GM21723 (cell line): ENCODE data around the gene INPP4B.

Source experiments
- ATAC-seq: cut with Tn5 transposase; IDR thresholded peaks from one replicate; pipeline ENCODE4 v1.9.1; 2021; ENCODE audit warnings: mild to moderate bottlenecking, moderate library complexity; ENCODE audit not compliant: unreplicated experiment

Gene INPP4B

GRCh38 chr4:142267101-142267500, 579.0 kb downstream of the INPP4B start:
- no peak for ATAC-seq

- ATAC-seq: no peak
These were observed 580.2 kb downstream of the INPP4B start for GRCh38 chr4:142265946-142266345.

DNA sequence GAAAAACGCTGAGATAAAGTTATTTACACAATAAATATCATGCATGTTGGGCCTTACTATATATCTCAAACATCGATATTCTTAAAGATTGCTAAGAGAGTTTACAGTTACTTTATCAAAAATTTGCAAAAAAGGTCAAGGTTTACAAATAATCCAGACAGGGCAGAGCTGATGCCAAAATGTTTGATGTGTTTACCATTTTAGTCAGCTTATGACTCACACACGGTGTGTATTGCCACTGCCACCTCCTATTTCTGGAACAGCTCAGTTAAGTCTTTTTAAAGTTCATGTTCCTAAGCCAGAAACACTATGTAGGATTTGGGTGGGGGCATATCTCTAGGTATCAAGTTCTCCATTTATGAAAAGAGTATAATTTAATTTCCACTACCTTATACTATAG, 580.6 kb downstream of the INPP4B start:
- ATAC-seq: no peak

DNA sequence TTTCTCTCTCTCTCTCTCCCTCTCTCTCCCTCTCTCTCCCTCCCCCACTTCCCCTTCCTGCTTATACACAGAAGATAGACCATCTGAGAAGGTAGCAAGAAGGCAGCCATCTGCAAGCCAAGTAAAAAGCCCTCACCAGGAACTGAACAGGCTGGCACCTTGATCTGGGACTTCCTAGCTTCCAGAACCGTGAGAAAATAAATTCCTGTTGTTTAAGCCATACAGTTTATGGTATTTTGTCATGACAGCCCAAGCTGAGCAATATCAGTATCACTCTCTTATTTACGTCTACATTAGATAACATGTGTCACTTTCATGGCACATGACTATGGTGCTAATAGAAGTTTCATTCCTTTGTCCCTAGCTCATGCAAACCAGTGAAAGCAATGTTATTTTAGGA, 581.1 kb downstream of the INPP4B start:
- ATAC-seq: no peak

DNA sequence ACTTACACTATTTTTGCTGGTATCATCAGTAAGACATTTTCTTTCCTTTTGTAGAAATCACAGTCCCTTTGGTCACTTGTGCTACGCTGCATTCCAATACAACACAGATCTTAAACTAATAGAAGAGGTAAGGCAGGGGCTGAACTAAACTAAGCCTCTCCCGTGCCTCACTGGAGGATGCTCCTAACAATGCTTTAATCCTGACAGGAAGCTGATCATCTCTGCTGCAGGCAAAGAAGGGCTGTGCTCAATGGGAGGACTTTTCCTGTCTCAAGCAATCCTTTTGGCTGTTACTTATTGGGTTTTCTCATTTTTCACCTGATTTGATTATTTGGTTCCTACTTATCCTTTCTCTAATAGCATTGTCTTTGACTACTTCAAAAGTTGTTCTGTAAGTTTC, 583.1 kb downstream of the INPP4B start:
- no peak for ATAC-seq

DNA sequence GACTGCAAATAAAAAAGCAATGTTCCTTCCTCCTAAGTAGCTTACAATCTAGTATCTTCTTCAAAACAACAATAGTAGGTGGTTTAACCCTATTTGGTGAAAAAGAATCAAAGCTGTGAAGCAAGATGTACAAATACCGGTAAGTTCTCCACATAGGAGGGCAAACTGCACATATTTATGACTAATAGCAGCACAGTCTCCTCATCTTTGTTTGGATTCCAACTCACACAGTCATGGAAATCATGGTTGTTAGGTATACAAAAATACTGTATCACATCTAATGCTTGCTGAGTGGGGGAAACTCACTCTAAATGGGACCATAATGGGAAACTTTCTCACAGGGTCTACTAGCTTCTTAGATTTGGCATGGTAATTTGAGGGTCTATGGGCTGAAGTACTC, 597.2 kb downstream of the INPP4B start:
- no peak for ATAC-seq

DNA sequence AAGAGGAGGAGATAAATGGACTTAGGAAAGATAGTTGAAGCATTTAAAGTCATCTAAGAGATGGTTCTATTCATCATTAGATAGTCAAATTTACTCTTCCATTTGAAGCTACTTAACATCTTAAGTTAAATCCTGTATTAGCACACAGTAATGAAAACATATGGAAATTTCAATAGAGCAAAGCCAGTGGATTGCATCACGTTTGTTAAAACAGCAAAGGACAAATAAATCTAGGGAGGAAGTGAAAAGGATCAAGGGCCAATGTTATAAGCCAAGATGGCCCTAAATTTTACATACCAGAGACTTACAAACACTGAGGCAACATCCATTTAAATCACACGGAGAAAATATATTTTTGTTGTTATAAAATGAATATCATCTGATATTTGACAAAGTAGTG, 602.8 kb downstream of the INPP4B start:
- no peak for ATAC-seq

GRCh38 chr4:142242156-142242555, 603.9 kb downstream of the INPP4B start:
- no peak for ATAC-seq

- no peak for ATAC-seq
These were observed 607.5 kb downstream of the INPP4B start for GRCh38 chr4:142238589-142238988.

DNA sequence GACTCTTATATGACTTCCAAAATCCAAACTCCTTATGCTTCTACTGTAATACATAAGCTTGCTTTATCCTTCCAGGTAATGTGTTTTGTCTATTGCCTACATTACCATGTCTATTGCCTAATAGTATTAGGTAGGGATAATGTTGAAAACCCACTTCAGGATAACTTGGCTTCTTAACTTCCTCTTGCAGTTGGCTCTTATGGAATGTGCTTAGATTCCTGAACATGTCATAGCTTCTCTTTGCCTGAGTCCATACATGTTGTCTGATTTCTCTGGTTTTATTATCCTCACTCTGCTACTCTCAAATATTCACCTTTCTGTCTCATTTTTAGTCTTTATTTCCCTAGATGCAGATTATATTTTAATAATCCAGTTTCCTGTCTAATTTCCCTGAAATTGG, 609.8 kb downstream of the INPP4B start:
- no peak for ATAC-seq

DNA sequence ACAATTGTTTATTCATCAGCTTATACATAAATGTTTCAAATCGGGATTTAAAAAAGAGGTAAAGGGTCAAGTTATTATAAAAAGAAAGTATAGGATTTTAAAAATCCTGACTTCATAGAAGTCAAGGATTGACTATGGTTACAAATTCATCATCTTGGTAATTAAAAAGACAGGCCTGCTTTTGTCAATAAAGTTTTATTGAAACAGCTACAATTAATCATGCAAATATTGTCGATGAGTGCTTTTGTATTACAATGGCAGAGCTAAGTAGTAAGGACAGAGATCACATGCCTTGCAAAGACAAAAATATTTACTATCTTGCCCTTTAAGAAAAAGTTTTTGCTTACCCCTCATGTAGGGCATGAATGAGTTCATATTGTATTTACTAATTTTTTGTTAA, 614.3 kb downstream of the INPP4B start:
- ATAC-seq: no peak

DNA sequence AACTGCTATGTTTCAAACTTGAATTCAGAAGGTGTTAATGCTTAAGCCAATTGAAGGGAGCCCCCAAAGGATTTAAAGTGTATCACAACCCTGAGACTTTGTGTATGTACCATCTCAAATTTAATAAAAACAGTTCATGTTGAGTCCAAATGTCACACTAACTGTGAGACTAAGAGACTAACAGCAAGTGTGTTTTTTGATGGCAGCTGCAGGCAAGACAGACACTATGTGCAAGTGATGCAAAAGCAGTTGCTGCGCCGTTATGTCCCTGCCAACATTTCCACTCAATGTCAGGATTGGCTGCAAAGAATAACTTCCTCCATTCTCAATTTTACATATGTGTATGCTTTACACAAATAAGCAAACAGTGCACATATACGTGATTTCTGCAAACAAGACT, 615.1 kb downstream of the INPP4B start:
- ATAC-seq: no peak

DNA sequence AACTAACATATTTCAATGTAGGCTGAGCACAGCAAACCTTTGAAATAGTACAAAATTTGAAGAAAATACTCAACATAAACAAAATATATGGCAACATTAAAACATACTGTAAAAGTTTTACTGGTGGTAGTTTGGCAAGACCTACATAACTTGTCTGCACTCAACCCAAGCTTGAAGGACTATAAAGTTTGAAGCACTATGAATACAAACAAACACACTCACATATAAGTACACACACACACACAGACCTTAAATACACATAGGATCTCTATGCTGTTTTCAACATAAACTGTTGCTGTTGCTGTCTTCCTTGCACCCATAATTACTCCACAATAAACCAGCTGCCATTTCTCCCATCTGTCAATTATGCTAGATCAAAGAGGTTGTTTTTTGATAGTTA, 620.1 kb downstream of the INPP4B start:
- no peak for ATAC-seq

- no peak for ATAC-seq
These were observed 624.0 kb downstream of the INPP4B start for GRCh38 chr4:142222127-142222526.

- no peak for ATAC-seq
These were observed 627.4 kb downstream of the INPP4B start for GRCh38 chr4:142218726-142219125.

DNA sequence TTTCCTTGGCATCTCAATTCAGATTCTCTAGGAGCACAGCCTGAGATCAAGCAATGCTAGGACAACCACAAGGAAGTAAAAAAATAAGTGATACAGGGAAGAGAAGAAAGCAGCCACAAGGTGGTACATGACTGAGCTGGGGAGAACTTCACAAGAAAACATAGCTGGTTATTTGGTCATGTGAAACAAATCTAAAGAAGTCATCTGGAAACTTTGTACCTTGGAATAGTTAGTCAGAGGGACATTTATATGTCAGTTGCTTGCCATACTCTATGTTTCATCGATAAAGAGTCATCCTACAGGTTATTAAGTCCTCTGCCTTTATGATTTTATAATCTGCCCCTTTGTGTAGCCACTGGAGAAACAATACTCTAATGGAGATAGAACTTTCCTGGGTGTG, 634.7 kb downstream of the INPP4B start:
- ATAC-seq: no peak

- ATAC-seq: no peak
These were observed 642.6 kb downstream of the INPP4B start for GRCh38 chr4:142203505-142203904.

DNA sequence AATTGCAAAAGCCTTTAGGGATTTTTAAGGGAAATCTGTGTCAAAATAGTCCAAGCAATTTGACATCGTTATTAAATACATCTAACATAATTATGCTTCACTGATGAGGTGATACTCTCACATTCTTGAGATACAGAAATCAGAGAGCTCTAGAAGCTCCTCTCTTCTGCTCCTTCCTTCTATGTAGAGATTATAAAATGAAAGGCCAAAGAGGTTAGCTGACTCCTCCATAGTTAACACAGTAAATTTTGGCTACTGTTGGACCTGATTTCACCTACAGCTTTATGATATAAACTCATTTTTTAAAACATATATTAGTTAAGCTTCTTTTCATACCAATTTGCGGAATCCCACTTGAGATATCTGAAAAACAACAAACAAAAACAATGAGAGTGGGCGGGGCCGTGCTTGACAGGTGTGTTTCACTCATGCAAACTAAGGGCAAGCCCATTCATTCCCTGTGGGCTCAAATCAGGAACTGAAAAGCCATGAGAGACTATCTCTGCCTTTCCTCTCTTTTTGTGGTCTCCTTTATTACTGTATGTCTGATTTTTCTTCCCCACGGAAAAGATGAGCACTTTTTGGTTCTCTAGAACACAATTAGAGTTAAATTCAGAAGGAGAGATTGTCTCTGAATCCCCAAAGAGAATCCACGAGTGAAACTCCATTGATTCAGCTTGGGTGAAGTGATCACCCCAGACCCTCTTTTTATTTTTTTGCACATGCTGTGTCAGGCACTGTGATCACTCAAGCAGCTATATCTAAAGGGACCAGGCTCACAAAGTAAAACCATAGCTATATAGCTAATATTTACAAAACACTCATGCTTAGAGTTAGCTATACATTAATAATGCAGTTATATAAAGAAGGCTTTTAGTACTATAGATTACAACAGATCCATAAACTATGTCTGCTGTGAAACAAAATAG, 643.4 kb downstream of the INPP4B start:
- ATAC-seq: peak; percentile 96

DNA sequence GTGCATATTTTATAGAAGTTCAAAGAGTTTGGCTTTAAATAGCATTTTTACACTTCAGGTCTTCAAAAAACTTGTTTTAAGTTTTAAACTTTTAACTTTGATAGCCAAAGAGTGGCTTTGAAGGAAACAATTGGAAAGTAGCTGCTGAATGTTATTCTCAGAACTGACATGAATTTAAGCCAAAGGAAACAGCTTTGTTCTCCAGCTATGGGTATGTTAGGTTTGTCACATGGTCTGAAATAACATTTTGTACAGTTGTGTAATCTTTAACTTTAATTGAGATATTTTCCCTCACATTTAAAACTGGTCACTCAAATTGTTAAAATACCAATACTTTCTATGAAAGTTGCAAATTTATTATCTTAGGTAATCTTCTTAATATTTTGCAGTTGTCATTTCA, 645.1 kb downstream of the INPP4B start:
- ATAC-seq: no peak

- no peak for ATAC-seq
These were observed 651.2 kb downstream of the INPP4B start for GRCh38 chr4:142194905-142195304.

DNA sequence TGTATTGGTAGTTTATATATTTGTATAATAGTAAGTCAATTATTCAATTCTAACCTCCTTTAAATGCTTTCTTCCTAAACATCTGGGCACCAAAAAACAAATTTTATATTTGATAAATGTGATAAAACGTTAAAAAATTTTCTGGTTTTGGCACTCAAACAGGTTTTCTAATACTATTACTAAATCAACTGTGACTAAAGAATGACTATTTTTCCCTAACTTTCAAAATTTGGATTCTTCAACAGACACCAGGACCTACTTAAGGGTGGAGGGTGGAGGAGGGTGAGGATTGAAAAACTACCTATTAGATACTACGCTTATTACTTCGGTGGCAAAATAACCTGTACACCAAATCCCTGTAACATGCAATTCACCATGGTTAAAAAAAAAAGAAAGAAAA, 654.2 kb downstream of the INPP4B start:
- ATAC-seq: no peak

DNA sequence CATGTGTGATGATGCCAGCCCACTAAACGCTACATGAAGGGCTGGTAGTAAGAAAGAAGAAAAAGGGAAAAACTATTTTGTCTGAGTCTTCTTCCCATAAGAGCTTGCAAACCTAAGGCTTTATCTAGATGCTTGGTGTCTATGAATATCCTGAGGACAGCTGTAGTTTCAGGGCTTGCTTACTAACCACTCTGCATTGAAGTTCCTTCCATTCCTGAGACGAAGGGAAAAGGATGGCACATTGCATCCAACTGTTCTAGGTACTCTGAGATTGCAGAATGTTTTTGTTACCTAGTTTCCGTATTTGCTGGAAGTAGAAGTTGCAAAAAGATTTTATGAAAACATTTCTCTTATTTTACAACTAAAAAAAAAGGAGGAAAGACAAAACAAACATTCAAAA, 665.1 kb downstream of the INPP4B start:
- no peak for ATAC-seq

- ATAC-seq: no peak
These were observed 676.9 kb downstream of the INPP4B start for GRCh38 chr4:142169216-142169615.
